Measurements from ENCODE around the gene SLC13A3.

GRCh38 chr20:46558511-46558959 lies 92.7 kb downstream of the SLC13A3 start:
- no peak for TF ChIP-seq POLR2AphosphoS5 (IDR thresholded peaks at IDR 0.05; ENCODE audit: borderline replicate concordance, low read depth, low read length)
- no peak for TF ChIP-seq EZH2 (IDR thresholded peaks at IDR 0.05)

All from SK-N-MC (cell line).